HG02885 (cell line): ENCODE results near the gene TIAM2.
"Not testable (repeated sequence)": the region's sequence is repeated elsewhere in the genome, so short reads cannot be mapped to it uniquely, and the experiment has no call there.

Source experiments
- ATAC-seq: cut with Tn5 transposase; IDR thresholded peaks from one replicate; pipeline ENCODE4 v1.9.1; 2021; ENCODE audit warnings: mild to moderate bottlenecking; ENCODE audit not compliant: unreplicated experiment, poor library complexity

The TIAM2 gene

DNA sequence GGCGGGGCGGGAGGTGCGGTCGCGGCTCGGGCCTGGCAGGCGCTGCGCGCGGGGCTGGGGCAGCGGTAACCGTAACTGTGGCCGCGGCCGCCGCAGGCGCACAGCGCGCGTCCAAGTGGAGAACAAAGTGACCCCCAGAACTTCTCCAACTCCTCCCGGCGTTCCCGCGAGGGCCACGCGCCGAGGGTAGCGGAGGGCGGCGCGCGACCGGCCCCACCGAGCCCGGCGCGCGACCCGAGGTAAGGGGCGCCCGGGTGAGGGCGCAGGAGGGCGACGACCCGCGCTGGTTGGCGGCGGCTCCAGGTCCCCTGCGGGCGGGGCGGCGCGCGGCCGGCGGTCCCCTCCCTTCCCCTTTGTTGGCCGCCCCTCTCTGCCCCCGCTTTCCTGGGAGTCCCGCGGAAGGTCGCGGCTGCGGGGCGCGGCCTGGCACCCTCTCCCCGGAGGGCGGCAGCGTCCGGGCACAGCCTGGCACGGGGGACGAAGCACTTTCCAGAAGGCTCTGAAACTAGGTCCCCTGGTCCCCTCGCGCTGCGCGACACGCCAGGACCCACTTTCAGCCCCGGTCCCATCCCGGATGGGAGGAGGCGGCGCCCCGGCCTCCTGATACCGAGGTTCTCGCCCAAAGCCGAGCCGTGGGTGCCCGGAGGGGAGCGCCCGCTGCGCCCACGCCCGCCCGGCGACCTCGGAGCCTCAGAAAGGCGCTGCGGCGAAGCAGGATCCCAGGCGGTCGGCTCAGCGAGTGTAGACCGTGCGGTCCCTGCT is at the start of gene TIAM2:
TSS of gene TIAM2 (plus strand) at position 62 of the 762 bp plus-strand sequence. CDS start 133,909 bp downstream, outside the sequence.
- peak; percentile 50 for ATAC-seq

DNA sequence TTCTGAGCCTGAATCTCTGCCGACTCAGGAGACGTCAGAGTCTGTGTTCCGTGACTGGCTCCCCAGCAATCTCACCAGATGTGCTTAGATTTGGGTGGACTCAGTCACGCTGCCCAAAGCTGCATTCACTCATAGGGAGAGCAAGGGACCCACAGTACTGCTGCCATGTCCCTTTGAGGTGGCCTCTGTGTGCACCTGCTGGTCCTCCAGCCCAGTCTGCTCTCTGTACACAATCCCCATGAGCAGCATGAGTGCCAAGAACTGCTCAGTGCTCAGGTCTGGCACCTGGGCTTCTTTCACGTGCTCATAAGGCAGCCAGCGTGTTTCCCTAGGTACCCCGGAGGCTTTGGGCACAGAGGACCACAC is 44.2 kb upstream of the TIAM2 start:
- ATAC-seq, result no peak

DNA sequence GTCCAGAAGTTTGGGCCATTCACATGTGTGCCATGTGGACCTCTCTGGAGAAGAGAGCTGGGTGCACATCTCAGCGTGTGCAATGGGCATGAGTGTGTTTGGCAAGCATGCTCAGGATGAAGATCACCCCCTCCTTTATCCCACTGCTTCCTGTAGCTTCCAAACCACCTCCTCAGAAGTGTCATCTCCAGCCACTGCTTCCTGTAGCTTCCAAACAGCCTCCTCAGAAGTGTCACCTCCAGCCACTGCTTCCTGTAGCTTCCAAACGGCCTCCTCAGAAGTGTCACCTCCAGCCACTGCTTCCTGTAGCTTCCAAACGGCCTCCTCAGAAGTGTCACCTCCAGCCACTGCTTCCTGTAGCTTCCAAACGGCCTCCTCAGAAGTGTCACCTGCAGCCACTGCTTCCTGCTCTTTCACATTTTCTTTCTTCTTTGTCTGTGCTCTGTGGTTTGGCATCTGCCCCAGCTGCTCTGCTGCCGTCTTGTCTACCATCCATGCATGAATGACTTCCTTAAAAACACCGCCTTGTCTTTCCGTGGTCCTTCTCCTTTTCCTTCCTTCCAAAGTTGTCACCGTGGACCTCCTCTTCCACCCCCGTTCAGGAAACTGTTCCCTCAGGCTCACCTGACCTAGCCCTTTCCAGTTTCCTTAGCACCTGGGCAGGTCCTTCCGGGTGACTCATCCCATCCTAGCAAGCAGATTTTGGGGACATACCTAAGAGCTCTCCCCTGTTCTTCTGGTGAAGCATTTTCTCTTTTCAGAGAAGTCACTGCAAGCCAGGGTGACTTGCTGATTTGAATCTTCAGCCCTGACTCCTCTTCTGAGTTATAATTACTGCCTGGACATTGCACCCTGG is 43.5 kb upstream of the TIAM2 start:
- peak; percentile 86 for ATAC-seq

DNA sequence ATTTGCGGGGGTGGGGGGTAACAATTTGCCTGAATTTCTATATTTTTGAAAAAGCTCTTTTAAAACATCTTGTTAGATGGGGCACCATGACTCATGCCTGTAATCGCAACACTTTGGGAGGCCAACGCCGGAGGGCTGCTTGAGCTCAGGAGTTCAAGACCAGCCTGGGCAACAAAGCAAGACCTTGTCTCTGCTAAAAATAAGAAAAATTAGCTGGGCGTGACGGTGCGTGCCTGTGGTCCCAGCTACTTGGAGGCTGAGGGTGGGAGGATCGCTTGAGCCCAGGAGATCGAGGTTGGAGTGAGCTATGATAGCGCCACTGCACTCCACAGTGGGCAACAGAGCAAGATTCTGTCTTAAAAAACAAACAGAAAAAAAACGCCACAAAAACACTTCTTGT is 41.5 kb upstream of the TIAM2 start:
- ATAC-seq, result no peak

DNA sequence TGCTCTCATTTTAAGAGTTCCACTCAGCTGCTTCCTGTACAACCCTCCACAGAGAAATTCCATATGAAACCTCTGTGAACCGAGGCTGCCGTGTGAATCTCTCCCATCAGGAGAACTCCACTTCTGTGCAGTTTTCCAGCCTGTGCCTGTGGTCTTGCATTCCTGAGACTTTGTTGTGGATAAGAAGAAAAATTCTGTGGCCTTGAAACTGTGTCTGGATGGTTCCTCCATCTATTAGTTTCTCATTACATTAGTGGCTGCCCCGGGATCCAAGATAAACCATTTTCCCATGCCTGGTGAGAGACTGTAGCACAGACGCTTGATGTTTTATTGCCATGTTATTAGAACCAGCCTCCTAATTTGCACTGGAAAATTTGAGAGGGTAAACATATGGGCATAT is 40.8 kb upstream of the TIAM2 start:
- no peak for ATAC-seq

DNA sequence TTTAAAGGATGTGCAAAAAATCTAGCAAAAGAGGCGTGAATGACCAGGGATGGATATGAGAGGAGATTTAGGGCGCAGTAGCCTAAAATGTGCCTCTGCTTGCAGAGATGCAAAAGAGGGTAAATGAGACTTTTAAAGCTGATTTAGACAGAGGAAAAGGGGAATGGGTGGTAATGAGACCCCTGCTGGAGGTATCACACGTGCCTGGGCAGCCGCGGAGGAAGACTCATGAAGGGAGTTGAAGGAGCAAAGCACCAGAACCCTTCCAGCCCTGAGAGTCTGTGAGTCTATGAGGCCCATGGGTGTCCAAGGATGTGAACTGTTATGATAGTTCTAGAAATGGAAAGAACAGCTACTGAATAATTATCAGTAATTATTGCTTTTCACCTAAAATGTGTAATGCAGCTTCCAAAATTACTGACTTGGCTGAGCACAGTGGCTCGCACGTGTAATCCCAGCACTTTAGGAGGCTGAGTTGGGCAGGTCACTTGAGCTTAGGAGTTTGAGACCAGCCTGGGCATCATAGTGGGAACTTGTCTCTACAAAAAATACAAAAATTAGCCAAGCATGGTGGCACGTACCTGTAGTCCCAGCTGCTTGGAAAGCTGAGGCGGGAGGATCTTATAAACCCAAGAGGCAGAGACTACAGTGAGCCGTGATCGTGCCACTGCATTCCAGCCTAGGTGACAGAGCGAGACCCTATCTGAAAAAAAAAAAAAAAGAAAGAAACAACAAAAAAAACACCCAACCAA is 38.2 kb upstream of the TIAM2 start:
- no peak for ATAC-seq

DNA sequence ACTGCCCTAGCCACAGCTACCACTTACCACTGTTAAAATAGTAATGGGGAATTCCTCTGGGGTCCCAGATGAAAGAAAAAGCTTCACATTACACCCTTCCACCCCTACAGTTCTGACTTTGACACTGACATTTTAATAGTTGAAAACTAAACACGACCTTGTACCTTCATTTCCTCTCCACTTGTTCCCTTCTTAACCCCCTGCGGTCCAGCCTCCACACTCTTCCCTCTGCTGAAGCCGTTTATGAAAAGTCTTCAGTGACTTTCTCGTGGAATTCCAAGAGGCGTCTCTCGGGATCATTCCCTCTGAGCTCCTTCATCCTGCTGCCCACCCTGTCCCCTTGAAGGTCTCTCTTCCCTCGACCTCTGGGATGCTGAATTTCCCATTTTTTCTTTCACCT is 36.6 kb upstream of the TIAM2 start:
- no peak for ATAC-seq

DNA sequence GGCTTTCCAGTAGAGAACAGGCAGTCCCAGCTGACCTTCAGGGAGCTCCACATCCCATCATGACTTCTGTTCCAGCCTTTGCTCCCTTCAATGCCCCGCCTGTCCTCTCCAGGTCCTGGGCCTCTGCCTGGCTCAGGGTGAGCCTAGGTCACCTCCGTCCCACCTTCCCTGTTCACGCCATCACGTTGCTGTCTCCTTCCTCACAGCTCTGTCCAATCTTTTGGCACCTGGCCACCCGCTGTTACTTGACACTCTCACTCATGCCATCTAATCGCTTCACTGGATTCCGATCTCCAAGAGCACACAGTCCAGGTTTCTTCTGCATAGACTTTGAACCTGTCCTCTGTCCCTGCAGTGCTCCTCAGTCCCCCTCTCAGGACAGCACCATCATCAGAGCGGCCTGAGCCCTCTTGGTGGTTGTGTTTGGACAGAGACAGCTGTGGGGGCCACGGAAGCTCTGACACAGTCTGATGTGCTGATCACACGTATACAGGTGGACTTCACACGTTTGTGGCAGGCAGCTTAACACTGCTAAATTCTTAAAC is 34.7 kb upstream of the TIAM2 start:
- no peak for ATAC-seq

DNA sequence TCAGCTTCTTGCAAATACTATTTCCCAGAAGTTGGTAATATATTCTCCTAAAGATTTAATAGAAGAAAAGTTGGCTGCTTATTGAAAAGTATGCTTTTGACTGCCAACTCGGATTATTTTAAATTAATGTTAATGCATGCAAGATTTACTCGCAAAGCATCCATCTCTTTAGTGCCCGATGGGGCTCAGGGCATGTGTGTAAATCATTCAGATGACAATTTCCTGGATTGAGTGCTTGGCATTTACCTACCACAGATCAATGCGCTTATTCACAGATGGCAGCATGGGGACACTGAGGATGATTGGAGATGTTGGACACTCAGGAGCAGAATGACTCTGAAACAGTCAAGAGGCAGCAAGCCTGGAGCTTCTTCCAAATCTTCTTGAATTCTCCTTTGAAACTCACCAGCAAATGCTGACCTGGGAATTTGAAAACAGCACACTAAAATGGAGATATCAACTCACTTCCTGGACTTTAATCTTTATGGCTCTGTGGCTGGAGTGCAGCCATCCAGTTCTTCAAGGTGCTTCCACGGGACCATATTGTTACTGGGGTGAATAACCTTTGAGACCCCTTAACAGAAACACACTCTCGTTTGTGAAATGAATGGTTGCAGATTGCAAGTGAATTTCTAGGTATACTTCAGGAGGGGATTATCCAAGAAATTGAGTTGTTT is 34.1 kb upstream of the TIAM2 start:
- ATAC-seq, result no peak

DNA sequence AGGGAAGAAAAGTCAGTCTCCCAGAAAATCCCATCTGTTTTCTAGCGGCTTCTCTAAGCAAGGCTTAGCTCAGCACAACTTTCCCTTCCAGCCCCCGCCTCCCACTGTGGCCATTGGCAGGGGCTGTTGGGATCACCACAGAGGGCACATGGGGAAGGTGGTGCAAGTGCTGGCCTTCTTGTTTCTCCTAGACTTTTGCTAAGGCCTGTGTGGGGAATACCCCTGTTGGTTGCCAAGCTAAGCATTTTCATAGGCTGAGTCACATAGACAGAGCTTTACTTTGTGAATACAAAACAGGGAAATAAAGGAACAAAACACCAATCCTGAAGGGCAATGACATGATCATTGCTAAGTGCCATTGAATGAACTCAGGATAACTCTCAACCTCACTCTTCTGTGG is 32.4 kb upstream of the TIAM2 start:
- ATAC-seq, result no peak

DNA sequence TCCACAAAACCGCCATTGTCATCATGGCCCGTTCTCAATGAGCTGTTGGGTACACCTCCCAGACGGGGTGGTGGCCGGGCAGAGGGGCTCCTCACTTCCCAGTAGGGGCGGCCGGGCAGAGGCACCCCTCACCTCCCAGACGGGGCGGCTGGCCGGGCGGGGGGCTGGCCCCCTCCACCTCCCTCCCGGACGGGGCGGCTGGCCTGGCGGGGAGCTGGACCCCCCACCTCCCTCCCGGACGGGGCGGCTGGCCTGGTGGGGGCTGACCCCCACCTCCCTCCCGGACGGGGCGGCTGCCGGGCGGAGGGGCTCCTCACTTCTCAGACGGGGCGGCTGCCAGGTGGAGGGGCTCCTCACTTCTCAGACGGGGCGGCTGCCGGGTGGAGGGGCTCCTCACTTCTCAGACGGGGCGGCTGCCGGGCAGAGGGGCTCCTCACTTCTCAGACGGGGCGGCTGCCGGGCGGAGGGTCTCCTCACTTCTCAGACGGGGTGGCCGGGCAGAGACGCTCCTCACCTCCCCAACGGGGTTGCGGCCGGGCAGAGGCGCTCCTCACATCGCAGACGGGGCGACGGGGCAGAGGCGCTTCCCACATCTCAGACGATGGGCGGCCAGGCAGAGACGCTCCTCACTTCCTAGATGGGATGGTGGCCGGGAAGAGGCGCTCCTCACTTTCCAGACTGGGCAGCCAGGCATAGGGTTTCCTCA is 28.9 kb upstream of the TIAM2 start:
- ATAC-seq, result not testable (repeated sequence)

DNA sequence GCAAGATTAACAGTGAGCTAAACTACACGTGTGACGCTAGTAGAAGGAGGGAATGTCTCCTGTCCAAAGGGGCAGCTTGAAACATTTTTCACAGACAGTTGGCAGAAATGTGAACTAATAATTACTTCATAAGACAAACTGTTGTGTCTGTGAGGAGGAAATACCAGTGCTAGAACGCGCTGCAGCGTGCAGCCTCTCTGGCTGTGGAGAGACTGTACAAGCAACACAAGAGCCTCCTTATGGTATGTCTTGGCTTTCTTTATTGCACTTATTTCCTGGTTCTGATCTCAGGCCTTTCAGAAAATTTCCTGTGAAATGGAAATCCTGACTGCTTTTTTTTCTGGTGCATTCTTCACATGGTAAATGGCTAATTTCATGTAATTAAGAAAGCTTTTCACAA is 25.3 kb upstream of the TIAM2 start:
- ATAC-seq, result no peak

DNA sequence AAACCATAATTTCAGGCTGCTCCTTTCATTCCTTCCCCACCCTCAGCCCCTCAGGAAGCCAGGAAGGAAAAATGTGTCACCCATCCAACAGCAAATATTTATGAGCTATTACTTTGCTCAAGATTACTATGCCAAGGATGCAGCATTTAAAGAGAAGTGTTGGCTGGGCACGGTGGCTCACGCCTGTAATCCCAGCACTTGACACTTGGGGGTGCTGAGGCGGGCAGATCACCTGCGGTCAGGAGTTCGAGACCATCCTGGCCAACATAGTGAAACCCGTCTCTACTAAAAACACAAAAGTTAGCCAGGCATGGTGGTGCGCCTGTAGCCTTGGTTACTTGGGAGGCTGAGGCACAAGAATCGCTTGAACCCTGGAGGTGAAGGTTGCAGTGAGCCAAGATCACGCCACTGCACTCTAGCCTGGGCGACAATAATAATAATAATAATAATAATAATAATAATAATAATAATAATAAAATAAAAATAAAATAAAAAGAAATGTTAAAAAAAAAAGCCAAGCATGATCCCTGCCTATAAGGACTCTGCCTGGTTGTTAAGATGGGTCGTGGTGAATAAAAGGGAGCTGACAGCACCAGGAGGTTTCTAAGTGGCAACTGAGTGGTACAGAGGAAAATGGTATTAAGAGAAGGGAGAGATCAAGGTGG is 20.5 kb upstream of the TIAM2 start:
- no peak for ATAC-seq

DNA sequence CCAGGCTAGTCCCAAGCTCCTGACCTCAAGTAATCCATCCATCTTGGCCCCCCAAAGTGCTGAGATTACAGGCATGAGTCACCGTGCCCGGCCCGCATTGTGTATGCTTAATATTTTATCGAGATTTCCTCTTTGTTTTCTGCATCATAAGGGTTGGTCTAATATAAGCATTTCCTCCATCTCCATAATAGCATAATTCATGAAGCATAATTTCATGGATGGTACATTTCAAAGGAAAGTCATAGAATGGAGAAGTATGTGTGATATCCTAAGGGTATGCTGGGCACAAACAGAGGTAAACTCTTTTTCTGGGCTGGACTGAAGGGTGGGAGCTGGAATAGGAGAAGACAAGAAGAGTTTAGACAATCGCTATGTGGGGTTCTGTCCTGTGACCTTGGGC is 17.5 kb upstream of the TIAM2 start:
- no peak for ATAC-seq

DNA sequence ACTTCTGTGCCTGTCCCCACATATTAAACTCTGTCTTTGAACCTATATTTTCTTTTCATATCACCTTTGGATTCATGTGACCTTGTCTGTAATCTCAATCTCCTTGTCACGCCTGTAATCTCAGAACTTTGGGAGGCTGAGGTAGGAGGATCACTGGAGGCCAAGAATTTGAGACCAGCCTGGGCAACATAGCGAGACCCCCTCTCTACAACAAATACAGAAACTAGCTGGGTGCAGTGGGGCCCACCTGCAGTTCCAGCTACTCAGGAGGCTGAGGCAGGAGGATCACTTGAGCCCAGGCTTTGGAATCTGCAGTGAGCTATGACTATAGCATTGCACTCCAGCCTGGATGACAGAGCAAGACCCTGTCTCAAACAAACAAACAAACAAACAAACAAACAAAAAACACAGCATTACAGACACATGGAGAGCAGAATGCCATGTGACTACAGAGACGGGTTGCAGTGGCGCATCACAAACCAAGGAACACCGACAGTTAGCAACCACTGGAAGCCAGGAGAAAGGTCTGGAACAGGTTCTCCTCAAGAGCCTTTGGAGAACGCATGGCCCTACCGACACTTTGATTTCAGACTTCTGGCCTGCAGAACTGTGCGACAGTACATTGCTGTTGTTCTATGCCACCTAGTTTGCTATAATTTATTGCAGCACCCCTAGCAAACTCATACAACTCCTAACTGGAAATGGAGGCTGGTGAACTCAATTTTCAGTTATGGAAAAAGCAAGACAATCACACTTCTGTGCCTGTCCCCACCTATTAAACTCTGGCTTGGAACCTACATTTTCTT is 14.6 kb upstream of the TIAM2 start:
- ATAC-seq, result no peak

DNA sequence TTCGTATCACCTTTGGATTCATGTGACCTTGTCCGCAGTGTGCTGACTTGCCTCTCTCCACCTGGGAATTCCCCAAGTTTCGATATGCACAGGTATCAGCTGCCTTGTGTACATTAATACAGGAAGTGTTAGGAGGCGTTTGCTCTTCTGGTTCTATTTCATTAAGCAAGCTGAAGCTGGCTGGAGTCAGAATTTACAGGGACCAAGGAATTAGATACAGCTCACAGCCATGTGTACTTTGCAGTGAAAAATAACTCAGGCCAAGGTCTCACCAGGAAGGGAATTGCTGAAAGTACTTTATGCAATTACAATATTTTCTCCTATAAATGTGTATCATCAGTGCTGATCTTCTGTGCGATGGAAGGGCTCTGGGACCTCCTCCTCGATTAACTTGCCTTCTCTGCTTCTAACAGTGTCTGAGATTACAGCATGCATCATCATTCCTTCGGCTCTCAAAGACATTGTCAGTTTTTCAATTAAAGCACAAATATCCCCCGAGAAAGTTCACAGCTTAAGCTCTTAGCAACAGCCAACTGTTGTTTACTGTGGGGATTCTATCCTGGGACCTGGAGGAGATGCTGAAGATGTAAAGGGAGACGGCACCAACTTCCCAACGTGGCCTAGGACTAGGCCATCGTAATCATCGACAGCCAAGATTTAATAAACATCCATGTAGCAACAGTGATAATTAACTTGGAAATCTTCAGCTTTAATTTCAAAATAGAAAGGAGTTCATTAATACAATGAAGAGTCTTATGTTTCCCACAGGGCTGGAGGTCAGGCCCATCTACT is 13.8 kb upstream of the TIAM2 start:
- ATAC-seq, result peak; percentile 68

DNA sequence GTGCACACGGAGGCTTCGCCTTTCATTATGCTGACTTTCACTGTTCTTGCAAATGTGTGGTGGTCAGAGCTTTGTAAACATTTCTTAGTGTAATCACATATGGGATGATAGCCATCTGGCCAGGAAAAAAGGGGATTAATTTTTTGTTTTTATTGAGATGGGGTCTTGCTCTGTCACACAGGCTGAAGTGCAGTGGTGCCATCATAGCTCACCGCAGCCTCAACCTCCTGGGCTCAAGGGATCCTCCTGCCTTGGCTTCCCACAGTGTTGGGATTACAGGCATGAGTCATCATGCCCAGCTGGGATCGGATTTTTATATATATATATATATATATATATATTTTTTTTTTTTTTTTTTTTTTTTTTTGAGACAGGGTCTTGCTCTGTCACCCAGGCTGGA is 11.0 kb upstream of the TIAM2 start:
- ATAC-seq, result no peak
